HG03571 (cell line): ENCODE measurements around the gene NRXN3.

Experiments used
- ATAC-seq: cut with Tn5 transposase; IDR thresholded peaks from one replicate; pipeline ENCODE4 v1.9.1; 2021; ENCODE audit not compliant: unreplicated experiment

The NRXN3 gene

GRCh38 chr14:79487632-79488031, 1317.5 kb downstream of the NRXN3 start:
- ATAC-seq: no peak

DNA sequence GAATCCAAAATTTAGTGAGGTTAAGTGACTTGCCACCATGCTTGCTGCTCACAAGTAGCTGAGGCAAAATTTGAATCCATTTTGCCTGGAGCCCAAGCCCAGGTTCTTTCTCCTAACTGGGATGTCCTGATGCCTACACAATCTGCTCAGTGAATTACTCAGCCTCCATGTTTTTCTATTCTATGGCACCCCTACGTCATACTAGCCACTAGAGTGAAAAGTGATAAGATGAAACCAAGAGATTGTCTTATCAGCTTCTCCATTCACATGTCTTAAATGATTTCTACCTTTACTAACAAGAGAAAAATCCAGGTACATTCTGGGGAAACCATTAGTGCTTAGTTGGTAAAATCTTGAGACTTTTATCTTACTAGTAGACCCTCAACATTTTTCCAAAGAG, 1321.0 kb downstream of the NRXN3 start:
- no peak for ATAC-seq

DNA sequence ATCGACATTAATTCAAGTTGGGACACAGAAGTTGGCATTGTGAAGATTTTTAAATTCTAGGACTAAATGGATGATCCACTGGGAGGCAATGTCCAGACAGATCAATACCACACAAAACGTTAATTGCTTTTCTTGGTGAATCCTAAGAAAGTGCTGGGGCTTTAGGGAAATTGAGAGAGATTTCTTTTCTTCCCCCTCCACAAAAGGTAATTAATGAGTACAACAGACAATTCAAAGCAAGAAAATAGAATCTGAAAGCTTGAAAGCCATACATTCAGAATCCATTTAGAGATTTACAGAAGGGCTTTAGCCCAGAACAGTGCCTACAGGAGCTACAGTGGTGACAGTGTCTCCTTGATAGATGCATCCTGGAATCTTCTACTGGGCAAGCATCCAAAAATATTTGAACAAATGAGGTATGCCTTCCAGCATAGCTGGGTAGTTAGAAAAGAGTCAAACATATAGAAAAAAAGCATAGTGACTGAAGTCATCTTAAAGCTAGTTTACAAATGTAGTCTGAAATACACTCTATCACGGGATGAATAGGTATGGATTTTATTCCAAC, 1323.0 kb downstream of the NRXN3 start:
- ATAC-seq: no peak

- ATAC-seq: no peak
These were observed 1326.5 kb downstream of the NRXN3 start for GRCh38 chr14:79496701-79497100.

DNA sequence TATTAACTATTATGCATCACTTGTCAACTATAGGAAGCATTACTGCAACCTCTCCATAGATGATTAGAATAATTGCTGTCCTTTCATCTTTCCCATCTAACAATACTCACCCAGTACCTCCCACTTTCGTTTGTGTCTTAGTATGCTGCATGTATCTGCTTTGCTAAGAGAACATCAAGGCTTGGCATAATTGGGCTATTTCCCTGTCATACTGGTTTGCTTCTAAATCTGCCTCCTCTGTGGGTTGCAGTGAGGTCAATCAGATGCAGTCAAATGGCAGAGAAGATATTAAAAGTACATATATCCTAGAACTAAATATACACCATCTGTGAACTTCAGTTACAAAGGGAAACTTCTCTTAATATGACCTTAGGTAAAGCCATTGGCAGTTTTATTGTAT, 1330.3 kb downstream of the NRXN3 start:
- no peak for ATAC-seq

DNA sequence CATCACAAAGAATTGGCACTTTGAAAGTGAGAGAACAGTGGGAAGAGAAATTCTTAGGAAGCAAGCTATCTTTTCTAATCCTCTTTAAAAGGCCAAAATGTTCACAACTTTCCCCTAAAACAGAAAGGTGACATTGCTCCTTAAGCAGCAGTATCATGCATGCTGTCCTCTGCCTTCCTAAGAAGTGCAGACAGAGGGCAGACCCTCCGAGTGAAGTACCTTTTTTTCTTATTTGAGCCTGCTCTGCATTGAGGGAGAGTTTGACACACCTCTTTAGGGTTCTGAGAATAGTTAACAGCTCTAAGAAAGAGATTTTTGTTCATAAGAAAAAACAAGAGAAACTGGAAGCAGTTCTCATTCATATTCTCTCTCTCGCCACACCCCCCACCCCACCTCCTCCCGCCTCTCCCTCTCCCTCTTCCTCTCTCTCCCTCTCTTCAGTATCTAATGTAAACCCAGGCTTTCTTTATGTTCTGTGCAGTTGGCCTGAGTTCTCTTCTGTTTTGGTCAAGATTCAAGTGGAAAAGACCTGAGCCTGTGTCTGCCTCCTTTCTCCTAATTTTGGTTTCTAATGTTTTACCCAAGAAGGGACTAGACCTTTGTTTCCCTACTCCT, 1332.1 kb downstream of the NRXN3 start:
- no peak for ATAC-seq

- no peak for ATAC-seq
These were observed 1332.6 kb downstream of the NRXN3 start for GRCh38 chr14:79502751-79503148.

DNA sequence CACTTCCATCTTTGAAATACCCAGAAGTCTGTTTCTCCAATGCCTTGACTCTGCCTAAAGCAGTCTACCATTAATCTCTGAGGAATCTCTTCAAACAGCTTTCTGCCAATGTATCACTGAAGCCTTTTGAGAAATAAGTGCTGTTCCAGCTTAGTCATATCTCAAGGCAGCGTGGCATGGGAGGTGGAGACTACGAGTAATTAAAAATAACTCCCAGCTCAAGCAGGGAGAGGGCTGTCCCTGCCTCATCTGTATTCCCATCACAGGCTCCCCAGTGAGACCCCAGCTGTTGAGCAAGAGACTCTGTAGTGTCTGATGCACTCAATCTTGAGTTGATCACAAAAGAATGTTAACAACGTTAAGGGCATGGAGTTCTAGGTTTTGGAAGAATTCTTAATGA, 1340.5 kb downstream of the NRXN3 start:
- ATAC-seq: no peak

DNA sequence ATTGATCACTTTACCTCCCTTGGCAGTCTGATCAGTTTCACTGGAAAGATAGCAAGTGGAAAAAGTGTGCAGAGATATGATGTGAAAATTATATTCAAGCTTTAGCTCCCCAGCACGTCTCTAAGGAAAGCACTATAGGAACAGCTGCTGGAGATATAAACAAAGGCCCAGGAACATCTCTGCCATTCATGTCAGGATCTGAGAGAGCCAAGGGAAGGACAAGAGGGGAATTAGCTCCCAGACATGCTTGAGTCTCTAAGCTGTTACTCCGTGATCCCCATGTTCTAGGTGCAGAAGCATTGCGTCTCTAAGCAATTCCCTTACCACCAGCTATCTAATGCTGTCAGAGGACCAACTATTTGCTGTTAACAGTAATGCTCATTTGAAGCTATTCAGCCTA, 1341.0 kb downstream of the NRXN3 start:
- ATAC-seq: no peak

GRCh38 chr14:79513446-79513845, 1343.3 kb downstream of the NRXN3 start:
- no peak for ATAC-seq

- ATAC-seq: no peak
These were observed 1344.5 kb downstream of the NRXN3 start for GRCh38 chr14:79514700-79515099.

DNA sequence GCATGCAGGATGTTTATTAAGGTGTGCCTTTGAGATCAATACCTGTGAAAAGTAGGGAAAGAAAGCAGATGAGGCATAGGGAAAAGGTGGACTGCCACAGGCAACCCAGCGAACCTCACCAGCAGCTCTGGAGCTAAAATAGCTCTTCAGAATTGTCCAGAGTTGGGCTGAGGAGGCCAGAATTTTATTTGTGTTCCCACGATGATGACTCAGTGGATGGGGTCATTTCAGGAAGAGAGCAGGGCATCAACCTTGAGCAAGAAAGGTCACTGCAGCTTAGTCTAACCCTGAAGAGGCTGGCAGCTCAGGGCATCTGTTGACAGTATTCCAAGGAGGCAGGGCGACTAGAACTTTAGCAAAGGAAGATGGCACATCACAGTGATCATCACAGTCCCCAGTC, 1345.0 kb downstream of the NRXN3 start:
- no peak for ATAC-seq

DNA sequence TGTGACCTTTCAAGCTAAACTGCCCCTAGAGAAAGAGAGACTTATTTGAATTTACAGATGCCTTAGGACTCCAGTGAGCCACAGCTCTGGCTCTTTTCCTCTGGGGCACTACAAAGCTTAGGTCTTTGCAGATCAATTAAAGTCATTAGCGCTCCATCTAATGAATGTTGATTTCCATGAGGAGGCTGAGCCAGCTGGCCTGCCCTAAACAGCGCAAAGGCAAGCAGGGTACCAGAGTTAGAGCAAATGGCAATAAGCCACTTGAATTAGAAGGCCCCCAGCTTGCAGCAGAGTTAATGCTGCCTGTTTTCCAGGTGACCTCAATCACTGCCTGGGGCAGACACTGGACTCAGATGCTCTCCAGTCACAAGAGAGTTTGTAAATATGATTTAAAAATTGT, 1345.8 kb downstream of the NRXN3 start:
- ATAC-seq: no peak

DNA sequence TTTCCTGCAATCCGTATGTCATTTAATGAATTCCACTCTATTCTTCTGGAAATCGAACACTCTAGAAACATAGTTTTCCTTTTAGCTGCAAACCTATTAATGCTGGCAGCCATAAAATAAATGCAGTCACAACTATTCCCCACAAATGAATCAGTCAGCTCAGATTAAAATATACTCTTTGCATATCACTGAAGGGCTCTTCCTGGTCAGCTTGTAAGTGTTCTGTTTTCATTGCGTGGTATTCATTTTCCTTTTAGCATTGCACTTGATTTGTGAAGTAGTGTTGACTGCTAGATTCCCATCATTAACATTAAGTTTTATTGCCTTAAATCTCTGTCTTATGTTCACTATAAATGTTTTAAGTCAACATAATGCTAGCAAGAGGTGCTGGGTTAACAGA, 1355.2 kb downstream of the NRXN3 start:
- no peak for ATAC-seq

- ATAC-seq: no peak
These were observed 1358.7 kb downstream of the NRXN3 start for GRCh38 chr14:79528828-79529416.

- no peak for ATAC-seq
These were observed 1360.4 kb downstream of the NRXN3 start for GRCh38 chr14:79530555-79530954.

DNA sequence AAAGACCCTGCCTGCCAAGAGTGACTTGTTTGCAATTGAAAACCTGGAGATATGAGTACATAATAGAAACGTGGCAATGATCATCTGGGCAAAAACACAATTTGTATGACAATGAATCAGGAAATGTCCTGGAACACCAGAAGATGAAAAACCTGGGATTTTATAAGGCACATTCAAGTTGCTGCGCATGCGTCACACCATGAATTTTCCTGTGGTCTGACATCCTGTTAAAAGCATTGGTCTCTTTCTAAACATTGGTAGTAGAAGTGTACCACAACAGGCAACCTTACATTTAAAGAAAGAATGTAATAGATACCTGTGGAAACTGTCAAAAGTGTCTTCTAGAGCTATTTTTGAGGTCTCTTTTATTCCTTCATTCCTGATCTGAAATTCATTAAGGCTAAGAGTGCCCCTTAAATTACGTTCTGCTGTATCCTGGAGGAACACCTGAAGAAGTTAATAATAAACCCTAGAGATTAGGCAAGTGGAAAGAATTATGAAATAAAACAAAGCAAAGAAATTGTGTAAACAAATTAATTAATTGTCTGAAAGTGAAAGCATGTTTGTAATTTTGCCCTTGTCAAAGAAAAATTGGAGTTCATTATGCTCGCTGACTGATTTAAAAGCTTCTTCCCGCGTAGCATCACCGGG, 1364.7 kb downstream of the NRXN3 start:
- no peak for ATAC-seq

DNA sequence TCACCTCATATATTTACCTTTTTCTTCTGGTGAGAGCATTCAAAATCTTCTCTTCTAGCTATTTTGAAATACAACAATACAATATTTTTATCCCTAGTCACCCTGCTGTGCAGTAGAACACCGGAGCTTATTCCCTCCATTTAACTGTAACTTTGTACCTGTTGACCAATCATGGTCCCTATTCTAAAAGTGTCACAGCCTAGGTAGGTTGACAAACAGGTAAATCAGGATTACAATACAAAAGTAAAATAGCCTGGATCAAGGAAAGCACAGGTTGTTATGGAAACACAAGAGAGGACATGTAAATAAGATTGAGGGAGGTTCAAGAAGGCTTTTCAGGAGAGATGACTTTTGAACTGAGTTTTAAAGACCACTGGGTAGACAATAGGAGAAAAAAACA, 1370.2 kb downstream of the NRXN3 start:
- no peak for ATAC-seq

DNA sequence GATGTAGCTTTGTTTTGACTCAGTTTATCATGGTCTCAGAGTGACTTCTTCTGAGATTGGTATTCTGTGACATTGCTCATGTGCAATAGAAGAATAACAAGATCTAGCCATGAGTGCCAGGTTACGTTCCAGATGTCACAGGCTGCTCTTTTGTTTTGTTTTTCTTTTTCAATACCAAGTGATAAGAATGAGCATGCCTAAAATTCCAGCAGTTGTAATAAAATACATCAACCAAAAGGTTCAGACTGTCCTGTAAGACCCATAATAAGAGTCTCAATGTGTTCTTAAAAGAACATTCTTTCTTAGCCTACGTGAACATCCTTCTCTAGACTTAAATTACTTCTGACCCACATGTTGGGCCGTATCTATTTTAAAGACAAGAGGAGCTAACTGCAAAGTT, 1371.9 kb downstream of the NRXN3 start:
- ATAC-seq: no peak

DNA sequence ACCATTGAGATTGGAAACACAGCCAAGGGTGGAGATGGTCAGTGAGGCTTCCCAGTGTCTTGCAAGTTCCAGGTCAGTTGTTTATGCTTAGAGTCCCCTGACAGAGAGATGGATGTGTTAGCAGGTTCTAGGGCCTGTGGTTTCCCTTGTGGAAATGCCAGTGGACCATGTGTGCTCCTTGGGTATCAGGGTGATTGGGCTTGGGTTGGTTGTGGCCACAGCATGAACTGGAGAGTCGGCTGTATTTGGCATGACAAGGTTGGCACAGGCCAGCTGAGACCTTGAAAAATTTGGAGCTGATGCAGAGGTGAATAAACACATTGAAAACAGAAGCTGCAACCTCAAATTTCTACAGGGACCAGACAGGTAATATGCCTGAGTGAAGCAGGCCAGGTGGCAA, 1373.2 kb downstream of the NRXN3 start:
- no peak for ATAC-seq

DNA sequence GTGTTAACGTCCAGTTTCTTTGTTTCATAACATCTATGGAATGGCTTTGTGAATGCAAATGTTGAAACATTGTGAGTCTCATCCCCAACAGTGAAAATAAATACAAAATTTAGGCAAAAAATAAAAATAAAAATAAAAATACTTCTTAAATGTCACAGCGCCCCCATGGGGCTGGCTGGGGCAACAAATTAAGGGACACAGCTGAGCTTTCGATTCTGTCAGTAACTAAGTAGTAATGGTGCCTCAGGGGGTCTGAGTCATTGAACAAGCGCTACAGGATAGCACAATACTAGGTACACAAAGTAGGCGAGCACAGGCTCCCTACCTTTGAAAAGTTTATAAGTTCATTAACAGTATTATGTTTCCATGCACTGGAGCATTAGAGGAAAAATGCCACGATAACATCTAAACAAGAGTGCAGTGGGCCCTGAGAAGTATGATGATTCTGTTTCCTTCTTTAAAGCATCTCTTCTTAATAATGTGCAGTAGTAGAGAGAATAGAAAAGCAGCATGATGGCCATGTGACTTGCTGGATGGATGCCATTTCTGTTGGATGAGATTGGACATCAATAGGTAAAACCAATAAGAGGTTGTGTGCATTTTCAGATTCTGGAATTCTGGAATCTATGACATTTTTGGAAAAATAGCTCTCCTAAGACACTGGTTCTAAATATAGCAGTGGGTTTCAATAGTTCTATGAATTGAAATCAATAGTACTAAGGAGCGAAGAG, 1374.0 kb downstream of the NRXN3 start:
- ATAC-seq: no peak

DNA sequence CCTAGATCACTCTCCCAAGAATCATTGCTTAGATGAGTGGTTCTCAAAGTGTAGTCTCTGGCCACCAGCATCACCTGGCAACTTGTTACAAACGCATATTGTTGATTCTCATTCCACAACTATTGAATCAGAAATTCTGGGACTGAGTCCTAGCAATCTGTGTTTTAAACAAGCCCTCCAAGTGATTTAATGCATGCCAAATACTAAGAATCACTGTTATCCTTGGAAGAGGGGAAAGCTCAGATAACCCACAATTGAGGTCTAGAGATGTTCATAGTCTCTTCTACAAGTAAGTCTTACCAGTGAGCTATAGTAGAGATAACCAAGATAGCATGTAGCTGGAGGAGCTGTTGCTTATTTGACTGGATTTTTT, 1374.5 kb downstream of the NRXN3 start:
- ATAC-seq: no peak
